OCI-LY7 (cell line): ENCODE measurements around the gene ZNF764.

Source experiments
- CTCF ChIP-seq: fragments of 200-600 bp; sonication (generic); conservative IDR thresholded peaks from 2 replicates; pipeline ENCODE4 v1.5.1; 2014; ENCODE audit warnings: mild to moderate bottlenecking, antibody characterized with exemption, low read length, moderate library complexity, mixed read lengths
- EZH2phosphoT487 ChIP-seq: fragments of 200-600 bp; sonication (generic); IDR thresholded peaks from 2 replicates; pipeline ENCODE4 v1.6.1; 2018; ENCODE audit warnings: low read depth, borderline replicate concordance, mild to moderate bottlenecking, mixed run types, antibody characterized with exemption, low read length, moderate library complexity, mixed read lengths

- no peak for TF ChIP-seq EZH2phosphoT487
- no peak for TF ChIP-seq CTCF
Measured at GRCh38 chr16:30567991-30568638, 9.9 kb upstream of the ZNF764 start.
